Activated T-helper 17 cell treated with anti-CD3 and anti-CD28 coated beads, Interleukin-2, amount 50 U/mL, for 72 hours (primary cell): ENCODE data around the gene GOLGA8N. TPM values are rescaled to one million over a fixed set of nuclear protein-coding genes. Genes with fewer than 3 reads are reported as not detected.
A peak's percentile ranks its signal among the peaks of the same experiment; 100 is the strongest.
"Not testable (repeated sequence)": the region's sequence is repeated elsewhere in the genome, so short reads cannot be mapped to it uniquely, and the experiment has no call there.

Experiments used
- ATAC-seq: fragments of 150-1000 bp; cut with Tn5 transposase; replicated peaks from 2 replicates; pipeline ENCODE4 v1.10.0; 2021; ENCODE audit warnings: mild to moderate bottlenecking, moderate library complexity
- H3K27ac Mint-ChIP-seq: one replicate; pipeline ENCODE4 v1.8.0; 2022; ENCODE audit warnings: mixed read lengths
- H3K27me3 Mint-ChIP-seq: one replicate; pipeline ENCODE4 v1.8.0; 2022; ENCODE audit warnings: mixed read lengths
- H3K36me3 Mint-ChIP-seq: one replicate; pipeline ENCODE4 v1.8.0; 2022; ENCODE audit warnings: low read depth, mild to moderate bottlenecking, mixed read lengths
- H3K4me1 Mint-ChIP-seq: one replicate; pipeline ENCODE4 v1.8.0; 2022; ENCODE audit warnings: mixed read lengths
- H3K4me3 Mint-ChIP-seq: one replicate; pipeline ENCODE4 v1.8.0; 2022; ENCODE audit warnings: mild to moderate bottlenecking, mixed read lengths
- H3K9me3 Mint-ChIP-seq: one replicate; pipeline ENCODE4 v1.8.0; 2022; ENCODE audit warnings: mixed read lengths
- total RNA-seq, 2 donors: library from RNA; stranded (reverse); gene quantifications; one replicate each; pipeline ENCODE4 v1.2.3, GENCODE V29; 2022

Gene GOLGA8N
- 1 to 10 TPM; 2.7 to 6.3 TPM for total RNA-seq

DNA sequence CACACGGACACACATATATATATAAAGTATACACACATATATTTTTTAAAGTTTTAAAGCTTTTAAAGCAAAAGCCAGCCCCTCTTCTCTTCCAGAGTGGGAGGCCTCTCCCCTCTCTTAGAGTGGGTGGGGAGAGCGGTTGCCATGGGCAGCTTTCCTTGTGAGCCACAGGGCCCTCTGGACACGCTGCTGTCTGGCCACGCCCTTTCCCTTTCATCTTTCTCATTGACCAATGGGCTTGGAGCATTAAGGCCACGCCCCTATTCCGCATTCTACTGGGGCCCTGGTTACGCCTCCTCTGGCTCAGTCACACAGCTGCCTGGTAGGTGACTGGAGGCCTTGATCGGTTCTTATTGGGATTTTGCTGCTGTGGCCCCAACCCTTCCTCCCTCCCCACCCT is at the start of gene GOLGA8N:
TSS of gene GOLGA8N (plus strand) at position 306 of the 400 bp plus-strand sequence.
- H3K27ac Mint-ChIP-seq, H3K4me1 Mint-ChIP-seq, H3K36me3 Mint-ChIP-seq, H3K4me3 Mint-ChIP-seq, H3K9me3 Mint-ChIP-seq, ATAC-seq, H3K27me3 Mint-ChIP-seq: not testable (repeated sequence)

DNA sequence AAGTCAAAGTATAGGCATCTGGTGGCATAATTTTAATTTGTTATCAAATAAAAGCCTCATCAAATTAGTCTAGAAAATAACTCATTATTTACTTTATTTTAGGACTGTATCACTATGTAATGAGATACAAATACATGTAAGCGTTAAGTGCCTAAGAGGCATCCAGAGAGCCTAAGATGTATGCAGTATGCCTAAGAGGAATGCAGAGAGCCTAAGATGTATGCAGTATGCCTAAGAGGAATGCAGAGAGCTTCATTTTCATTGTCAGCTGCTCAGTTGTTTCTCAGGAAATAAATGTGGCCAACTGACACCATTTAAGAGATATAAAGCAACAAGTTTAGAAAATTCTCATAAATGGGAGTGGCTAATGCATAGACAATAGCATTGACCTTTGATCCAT is 49.8 kb upstream of the GOLGA8N start:
- not testable (repeated sequence) for ATAC-seq, H3K36me3 Mint-ChIP-seq, H3K4me1 Mint-ChIP-seq, H3K27me3 Mint-ChIP-seq, H3K27ac Mint-ChIP-seq, H3K4me3 Mint-ChIP-seq, H3K9me3 Mint-ChIP-seq

DNA sequence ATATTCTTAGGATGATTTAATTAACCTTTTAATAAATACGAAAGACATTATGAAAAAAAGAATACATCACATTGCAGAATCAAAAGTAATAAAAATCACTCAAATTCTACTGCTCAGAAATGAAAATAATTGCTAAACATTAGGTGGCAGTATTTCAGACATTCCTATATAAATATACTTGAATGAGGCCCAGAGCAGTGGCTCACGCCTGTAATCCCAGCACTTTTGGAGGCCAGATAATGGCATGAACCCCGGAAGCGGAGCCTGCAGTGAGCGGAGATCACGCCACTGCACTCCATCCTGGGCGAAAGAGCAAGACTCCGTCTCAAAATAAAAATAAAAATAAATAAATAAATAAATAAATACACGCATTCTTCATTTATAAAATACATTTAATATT is 48.1 kb upstream of the GOLGA8N start:
- not testable (repeated sequence) for H3K9me3 Mint-ChIP-seq, H3K27ac Mint-ChIP-seq, H3K4me1 Mint-ChIP-seq, H3K36me3 Mint-ChIP-seq, H3K4me3 Mint-ChIP-seq, H3K27me3 Mint-ChIP-seq, ATAC-seq

DNA sequence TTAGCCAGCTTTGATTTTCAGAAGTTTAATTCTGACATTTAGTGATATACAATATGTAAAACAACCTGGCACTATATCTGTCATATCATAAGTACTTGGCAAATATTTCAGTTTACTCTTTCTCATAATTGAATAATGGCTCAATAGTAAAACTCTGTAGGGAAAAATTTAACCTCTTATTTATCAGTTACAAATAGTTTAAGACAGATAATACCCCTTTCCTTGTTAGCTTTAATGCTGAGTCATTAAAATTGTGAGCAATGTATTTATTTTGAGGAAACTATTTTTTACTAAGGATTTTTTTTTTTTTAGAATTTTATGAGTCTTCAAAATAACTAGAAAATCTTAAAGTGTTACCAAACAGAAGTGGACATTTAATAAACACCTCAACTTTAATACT is 38.7 kb upstream of the GOLGA8N start:
- not testable (repeated sequence) for H3K4me3 Mint-ChIP-seq, H3K4me1 Mint-ChIP-seq, H3K27ac Mint-ChIP-seq, H3K27me3 Mint-ChIP-seq, H3K36me3 Mint-ChIP-seq, ATAC-seq, H3K9me3 Mint-ChIP-seq

DNA sequence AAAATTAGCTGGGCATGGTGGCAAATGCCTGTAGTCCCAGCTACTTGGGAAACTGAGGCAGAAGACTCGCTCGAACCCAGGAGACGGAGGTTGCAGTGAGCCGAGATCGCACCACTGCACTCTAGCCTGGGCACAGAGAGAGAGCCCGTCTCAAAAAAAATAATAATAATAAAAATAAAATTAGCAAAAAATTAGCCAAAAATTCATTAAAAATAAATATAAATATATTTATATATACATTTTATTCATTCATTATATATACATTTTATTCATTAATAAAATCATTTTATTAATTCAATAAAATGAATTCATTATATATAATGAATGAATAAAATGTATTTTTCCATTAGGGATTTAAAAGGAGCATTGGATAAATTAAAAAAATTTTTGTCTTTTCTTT is 31.1 kb upstream of the GOLGA8N start:
- not testable (repeated sequence) for H3K27ac Mint-ChIP-seq, H3K27me3 Mint-ChIP-seq, H3K4me3 Mint-ChIP-seq, ATAC-seq, H3K4me1 Mint-ChIP-seq, H3K9me3 Mint-ChIP-seq, H3K36me3 Mint-ChIP-seq

DNA sequence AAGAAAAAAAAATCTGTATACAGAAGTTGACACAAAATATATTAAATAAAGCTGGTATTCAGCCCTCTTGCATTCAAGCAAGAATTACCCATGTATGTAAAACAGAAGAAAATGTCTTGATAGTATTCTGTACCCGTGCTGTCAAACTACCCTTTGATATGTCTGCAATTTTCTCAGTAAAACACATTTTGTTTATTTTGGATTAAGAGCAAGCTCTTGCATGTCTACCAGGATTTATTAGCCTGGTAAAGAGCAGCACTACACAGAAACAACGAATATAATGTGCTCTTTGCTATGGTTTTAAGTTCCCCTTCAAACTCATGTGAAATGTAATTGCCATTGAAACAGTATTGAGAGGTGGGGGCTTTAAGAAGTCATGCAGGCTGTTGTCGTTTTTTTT is 24.3 kb upstream of the GOLGA8N start:
- ATAC-seq, H3K4me1 Mint-ChIP-seq, H3K27me3 Mint-ChIP-seq, H3K4me3 Mint-ChIP-seq, H3K9me3 Mint-ChIP-seq, H3K36me3 Mint-ChIP-seq, H3K27ac Mint-ChIP-seq: not testable (repeated sequence)

DNA sequence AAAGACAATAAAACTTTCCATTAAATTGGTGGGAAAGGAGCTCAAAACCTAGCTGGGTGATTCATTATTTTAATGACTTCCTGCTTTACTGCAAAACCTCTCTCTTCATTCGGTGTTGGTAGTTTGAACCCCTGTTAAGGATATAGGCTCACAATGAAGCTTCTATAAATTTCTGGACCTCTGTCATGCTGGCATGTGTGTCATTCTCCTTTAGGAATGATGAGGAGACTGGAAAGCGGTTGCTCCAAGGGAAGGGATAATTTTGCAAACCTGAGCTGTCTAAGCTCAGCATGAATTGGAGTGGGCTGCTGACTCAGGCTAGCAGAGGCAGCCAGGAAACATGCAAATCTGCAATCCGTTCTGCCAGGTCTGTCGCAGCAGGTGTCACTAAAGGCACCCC is 14.8 kb upstream of the GOLGA8N start:
- H3K9me3 Mint-ChIP-seq, H3K27me3 Mint-ChIP-seq, H3K27ac Mint-ChIP-seq: not testable (repeated sequence)

DNA sequence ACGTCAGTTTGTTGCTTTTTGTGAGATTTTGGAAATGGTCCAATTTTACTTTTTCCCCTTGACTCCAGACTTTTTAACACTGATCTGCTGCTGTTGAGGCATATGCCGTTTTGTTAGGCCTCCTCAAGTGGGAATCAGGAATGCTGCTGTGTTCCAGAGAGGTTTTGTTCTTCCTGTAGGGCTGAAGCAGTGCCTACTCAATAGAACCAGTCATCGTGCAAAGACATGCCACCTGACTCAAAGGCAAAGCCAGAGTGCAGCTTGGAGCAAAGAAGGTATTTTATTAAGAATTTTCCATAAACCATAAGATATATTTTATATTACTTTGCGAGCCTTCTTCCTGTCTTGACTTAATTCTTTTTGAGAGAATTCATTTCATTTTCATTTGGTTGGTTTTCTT is 7.4 kb upstream of the GOLGA8N start:
- H3K9me3 Mint-ChIP-seq, H3K4me1 Mint-ChIP-seq, H3K27ac Mint-ChIP-seq, ATAC-seq, H3K4me3 Mint-ChIP-seq, H3K36me3 Mint-ChIP-seq, H3K27me3 Mint-ChIP-seq: not testable (repeated sequence)

More for the DNA sequence above, 14.8 kb upstream of the GOLGA8N start:
- H3K36me3 Mint-ChIP-seq, ATAC-seq, H3K4me1 Mint-ChIP-seq: not testable (repeated sequence)
- H3K4me3 Mint-ChIP-seq, result peak overlapping the region; percentile 29

DNA sequence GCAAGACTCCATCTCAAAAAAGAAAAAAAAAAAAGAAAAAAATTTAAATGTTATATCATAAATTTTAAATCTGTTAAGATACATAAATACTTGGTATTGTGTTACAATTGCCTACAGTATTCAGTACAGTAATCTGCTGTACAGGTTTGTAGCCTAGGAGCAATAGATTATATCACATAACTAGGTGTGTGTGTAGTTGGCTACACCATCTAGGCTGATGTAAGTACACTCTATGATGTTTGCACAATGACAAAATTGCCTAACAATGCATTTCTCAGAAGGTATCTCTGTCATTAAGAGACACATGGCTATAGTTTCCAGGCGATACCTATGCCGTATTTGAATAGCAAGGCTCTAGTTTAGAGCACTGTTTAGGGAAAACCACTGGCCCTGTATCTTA is 16.3 kb downstream of the GOLGA8N start:
- not testable (repeated sequence) for H3K27ac Mint-ChIP-seq, H3K4me3 Mint-ChIP-seq, H3K4me1 Mint-ChIP-seq, ATAC-seq, H3K36me3 Mint-ChIP-seq, H3K9me3 Mint-ChIP-seq, H3K27me3 Mint-ChIP-seq

DNA sequence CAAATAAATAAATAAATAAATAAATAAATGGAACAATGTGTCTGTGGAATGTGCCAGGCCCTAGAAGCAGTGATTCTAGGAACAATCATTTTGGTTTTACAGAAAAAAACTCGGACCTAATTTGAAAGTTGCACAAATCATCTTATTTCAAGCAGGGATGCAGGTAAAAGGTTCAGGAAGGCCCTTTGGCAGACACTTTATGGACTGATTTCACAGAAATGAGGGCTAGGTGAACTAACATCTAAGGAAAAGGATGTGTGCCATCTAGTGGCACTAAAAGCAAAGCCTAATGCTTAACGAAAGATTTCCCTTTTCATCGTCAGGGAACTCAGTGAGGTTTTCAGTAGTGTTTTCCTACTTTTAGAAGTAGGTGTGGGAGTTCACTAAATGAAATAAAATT is 17.5 kb downstream of the GOLGA8N start:
- not testable (repeated sequence) for H3K4me1 Mint-ChIP-seq, H3K27me3 Mint-ChIP-seq, H3K4me3 Mint-ChIP-seq, ATAC-seq, H3K27ac Mint-ChIP-seq, H3K36me3 Mint-ChIP-seq, H3K9me3 Mint-ChIP-seq

DNA sequence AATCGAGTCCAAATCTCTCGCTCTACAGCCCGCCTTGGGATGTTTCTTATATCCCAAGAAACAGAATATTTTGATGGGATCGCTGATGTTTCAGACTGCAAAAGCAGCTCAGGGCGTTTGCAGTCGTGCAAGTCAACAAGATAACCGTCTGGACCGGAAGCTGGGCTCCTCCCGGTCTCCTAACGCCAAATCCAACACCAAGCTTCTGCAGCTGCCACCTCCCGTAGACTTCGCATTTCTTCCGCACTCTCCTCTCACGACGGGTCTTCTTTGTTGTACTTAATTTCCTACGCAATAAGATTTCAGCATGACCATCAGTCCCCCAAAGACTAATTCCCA is 21.4 kb downstream of the GOLGA8N start:
- Mint-ChIP-seq H3K4me3 (peak overlapping the region; percentile 99), H3K36me3 (peaks cover 22% of the 10 kb centered on the region), H3K27ac (peak overlapping the region; percentile 87)
- not testable (repeated sequence) for H3K4me1 Mint-ChIP-seq, H3K27me3 Mint-ChIP-seq, H3K9me3 Mint-ChIP-seq
- peak; percentile 53 for ATAC-seq

DNA sequence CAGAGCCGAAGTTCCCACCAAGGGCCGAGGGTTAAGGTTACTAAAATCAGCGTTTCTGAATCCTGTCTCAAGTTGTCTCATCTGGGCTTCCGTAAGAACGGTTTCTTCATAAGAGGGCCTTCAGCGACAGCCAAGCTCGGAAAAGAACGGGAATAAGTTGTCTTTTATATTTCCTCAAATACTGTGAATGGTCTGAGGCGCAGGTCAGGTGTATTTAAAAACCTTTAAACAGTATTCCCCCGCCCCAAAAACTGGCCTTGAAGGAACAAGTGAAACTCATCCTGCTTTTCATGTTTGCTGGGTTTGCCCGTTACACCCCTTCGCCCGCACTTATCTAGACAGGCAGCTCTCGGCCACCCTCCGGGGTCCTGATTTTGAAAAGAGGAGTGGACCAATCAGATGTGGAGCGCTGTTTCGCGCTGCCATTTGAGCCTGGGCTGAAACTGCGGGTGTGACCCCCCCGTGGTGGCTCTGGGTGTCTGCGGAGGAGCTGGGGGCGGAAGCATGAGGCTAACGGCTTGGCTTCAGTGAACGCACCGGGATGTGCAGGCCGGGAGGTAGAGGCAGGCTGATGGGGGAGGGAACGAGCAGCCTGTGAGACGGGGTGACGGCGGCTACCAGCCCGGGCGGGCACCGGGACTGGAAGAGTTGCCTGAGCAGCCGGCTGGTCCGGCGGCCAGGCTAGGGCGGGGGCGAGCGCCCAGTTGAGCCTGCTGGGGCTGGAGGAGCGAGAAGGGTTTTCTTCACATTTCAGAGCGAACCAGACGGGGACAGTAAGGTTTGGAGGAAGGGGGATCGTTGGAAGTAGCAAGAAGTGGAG is 22.0 kb downstream of the GOLGA8N start, which contains the start of gene ARHGAP11A:
TSS of gene ARHGAP11A (plus strand) at position 454 of the 820 bp plus-strand sequence. CDS start 708 bp downstream, outside the sequence.
- Mint-ChIP-seq H3K36me3 (peaks cover 22% of the 10 kb centered on the region), H3K27ac (peak within 1 kb of the TSS; percentile 87), H3K4me3 (peak within 1 kb of the TSS; percentile 99)
- ATAC-seq, result peak; percentile 82
- H3K9me3 Mint-ChIP-seq, H3K27me3 Mint-ChIP-seq, H3K4me1 Mint-ChIP-seq: not testable (repeated sequence)

DNA sequence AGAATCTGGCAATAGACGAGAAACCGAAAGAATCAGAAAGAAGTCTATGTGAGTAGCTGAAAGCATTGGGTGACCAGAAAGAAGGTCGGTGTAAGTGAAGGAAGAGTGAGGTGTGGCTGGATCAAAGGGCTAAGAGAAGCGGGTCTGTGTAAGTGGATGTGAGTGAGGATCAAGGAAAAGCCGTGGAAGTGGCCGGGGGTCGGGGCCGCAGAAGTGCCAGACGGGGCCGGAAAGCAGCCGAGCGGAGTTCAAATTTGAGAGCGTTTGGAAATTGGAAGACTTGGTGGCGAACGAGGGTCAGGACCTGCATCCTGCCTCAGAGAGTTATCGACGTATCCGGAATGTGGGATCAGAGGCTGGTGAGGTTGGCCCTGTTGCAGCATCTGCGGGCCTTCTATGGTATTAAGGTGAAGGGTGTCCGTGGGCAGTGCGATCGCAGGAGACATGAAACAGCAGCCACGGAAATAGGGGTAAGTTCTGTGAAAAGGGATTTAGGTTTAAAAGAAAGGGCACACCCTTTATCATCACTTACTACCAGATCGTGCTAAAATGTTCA is 22.7 kb downstream of the GOLGA8N start:
- not testable (repeated sequence) for H3K9me3 Mint-ChIP-seq, H3K4me1 Mint-ChIP-seq, H3K27me3 Mint-ChIP-seq
- Mint-ChIP-seq H3K36me3 (peaks cover 22% of the 10 kb centered on the region), H3K4me3 (peak overlapping the region; percentile 99), H3K27ac (peak overlapping the region; percentile 87)
- peak; percentile 34 for ATAC-seq

DNA sequence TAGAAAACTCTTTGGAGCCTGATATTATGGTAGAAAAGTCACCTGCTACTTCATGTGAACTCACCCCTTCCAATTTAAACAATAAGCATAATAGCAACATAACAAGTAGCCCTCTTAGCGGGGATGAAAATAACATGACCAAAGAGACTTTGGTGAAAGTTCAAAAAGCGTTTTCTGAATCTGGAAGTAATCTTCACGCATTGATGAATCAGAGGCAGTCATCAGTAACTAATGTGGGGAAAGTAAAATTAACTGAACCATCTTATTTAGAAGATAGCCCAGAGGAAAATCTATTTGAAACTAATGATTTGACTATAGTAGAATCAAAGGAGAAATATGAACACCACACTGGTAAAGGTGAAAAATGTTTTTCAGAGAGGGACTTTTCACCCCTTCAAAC is 43.2 kb downstream of the GOLGA8N start:
- ATAC-seq, result no peak
- Mint-ChIP-seq H3K4me3 (no peak overlapping the region), H3K4me1 (no peaks in the 10 kb centered on the region), H3K9me3 (no peaks in the 10 kb centered on the region), H3K36me3 (peaks cover 52% of the 10 kb centered on the region), H3K27ac (no peak overlapping the region), H3K27me3 (no peaks in the 10 kb centered on the region)

DNA sequence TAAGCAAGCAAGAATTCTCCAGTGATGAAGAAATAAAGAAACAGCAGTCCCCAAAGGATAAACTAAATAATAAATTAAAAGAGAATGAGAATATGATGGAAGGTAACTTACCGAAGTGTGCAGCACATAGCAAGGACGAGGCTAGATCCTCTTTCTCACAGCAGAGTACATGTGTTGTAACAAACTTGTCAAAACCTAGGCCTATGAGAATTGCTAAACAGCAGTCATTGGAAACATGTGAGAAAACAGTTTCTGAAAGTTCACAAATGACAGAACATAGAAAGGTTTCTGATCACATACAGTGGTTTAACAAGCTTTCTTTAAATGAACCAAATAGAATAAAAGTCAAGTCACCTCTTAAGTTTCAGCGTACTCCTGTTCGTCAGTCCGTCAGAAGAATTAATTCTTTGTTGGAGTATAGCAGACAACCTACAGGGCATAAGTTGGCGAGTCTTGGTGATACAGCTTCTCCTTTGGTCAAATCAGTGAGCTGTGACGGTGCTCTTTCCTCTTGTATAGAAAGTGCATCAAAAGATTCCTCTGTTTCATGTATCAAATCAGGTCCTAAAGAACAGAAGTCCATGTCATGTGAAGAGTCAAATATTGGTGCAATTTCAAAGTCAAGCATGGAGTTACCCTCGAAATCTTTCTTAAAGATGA is 43.8 kb downstream of the GOLGA8N start:
- Mint-ChIP-seq H3K27me3 (no peaks in the 10 kb centered on the region), H3K4me1 (no peaks in the 10 kb centered on the region), H3K9me3 (no peaks in the 10 kb centered on the region), H3K4me3 (no peak overlapping the region), H3K36me3 (peaks cover 52% of the 10 kb centered on the region), H3K27ac (no peak overlapping the region)
- no peak for ATAC-seq
